HG02852 (cell line): Measurements from ENCODE around the gene BCR.
"Not testable (repeated sequence)": the region's sequence is repeated elsewhere in the genome, so short reads cannot be mapped to it uniquely, and the experiment has no call there.

Experiments
- ATAC-seq: cut with Tn5 transposase; IDR thresholded peaks from one replicate; pipeline ENCODE4 v1.9.1; 2021; ENCODE audit warnings: mild to moderate bottlenecking, moderate library complexity; ENCODE audit not compliant: unreplicated experiment

The BCR gene

GRCh38 chr22:23359583-23360123, 179.3 kb downstream of the BCR start:
- ATAC-seq, result no peak

- no peak for ATAC-seq
These were observed 181.4 kb downstream of the BCR start for GRCh38 chr22:23361676-23362075.

GRCh38 chr22:23363683-23364082, 183.4 kb downstream of the BCR start:
- no peak for ATAC-seq

- no peak for ATAC-seq
These were observed 184.1 kb downstream of the BCR start for GRCh38 chr22:23364389-23364788.

GRCh38 chr22:23365524-23365923, 185.2 kb downstream of the BCR start:
- ATAC-seq, result no peak

- no peak for ATAC-seq
These were observed 185.7 kb downstream of the BCR start for GRCh38 chr22:23365961-23366360.

GRCh38 chr22:23367196-23367595, 186.9 kb downstream of the BCR start:
- not testable (repeated sequence) for ATAC-seq
